ENCODE results near the gene MARF1.

DNA sequence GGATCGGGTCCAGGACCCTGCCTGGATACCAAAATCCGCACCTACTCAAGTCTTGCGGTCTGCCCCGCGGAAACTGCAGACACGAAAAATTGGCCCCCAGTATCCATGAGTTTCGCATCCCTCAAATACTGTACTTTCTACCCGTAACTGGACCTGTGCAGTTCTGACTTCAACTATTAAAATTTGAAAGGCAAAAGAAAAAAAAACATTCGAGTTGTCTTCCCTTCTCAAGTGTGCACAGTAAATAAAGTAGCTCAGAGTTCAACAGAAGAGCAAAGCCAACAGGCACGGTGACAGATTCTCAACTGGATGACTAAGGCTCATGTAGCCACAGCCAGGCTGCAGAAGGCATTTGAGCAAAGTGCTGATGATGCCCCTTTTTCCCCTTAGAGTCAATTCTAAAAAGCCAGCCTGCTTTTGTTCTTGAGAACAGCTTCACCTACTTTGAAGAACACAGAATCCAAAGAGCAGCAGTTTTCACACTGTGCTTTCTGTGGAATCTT, 32.5 kb downstream of the MARF1 start:
- no peak for TF ChIP-seq EP300 (IDR thresholded peaks at IDR 0.05)
- TF ChIP-seq, protein P1, sequence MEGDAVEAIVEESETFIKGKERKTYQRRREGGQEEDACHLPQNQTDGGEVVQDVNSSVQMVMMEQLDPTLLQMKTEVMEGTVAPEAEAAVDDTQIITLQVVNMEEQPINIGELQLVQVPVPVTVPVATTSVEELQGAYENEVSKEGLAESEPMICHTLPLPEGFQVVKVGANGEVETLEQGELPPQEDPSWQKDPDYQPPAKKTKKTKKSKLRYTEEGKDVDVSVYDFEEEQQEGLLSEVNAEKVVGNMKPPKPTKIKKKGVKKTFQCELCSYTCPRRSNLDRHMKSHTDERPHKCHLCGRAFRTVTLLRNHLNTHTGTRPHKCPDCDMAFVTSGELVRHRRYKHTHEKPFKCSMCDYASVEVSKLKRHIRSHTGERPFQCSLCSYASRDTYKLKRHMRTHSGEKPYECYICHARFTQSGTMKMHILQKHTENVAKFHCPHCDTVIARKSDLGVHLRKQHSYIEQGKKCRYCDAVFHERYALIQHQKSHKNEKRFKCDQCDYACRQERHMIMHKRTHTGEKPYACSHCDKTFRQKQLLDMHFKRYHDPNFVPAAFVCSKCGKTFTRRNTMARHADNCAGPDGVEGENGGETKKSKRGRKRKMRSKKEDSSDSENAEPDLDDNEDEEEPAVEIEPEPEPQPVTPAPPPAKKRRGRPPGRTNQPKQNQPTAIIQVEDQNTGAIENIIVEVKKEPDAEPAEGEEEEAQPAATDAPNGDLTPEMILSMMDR (IDR thresholded peaks at IDR 0.05): no peak
- TF ChIP-seq POLR2A (IDR thresholded peaks at IDR 0.05): no peak
